Hypothalamus (tissue), 51 donors: ENCODE data around the gene UTS2R.

Experiments
- DNase-seq, 51 donors: peaks; one replicate each; lab custom pipeline; 2025; lab: John Stamatoyannopoulos, UW

Gene UTS2R

DNA sequence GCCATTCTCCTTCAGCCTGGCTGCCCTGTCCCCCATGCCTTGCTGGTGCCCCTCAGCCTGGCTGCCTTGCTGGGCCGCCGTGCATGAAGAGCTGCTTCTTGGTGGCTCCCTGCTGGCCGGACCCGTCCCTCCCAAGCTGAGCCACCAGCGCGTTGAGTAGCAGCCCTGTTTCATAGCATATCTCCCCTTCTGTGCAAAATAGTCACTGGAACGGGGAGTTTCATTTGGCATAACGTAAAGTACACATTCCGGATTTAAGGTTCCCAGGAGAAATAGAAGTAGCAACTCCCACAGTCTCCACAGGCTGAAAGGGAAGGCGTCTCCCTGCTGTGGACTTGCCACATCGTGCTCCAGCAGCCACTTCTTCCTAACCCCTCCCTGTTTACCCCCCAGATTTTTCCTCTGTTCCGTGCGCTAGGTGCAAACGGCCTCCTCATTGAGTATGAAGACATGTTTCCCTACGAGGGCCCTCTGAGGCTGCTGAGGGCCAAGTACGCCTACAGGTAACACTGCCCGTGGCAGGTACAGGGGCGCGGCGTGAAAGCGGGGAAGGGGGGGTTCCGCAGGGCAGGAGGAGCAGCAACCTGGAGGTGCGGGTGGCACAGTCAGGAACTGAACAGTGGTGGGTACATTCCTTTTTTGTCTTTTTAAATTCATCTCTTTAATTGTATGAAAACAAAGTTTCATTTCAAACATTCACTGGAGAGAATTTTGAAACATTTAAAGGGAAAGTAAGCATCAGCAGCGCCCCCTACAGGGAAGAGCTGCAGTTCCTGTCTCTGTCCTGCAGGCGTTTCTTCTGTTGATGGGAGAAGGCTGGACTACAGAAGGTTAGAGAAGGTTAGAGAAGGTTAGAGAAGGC is 52.7 kb downstream of the UTS2R start:
- peak in 1 of 51 donors; percentile 9 for DNase-seq

DNA sequence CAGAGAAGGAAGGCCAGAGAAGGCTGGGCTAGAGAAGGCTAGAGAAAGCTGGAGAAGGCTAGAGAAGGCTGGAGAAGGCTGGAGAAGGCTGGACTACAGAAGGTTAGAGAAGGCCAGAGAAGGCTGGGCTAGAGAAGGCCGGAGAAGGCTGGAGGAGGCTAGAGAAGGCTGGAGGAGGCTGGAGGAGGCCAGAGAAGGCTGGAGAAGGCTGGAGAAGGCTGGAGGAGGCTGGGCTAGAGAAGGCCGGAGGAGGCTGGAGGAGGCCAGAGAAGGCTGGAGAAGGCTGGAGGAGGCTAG is 53.2 kb downstream of the UTS2R start:
- no peak for DNase-seq
